Trophoblast cell (in vitro differentiated cells and primary cell): Measurements from ENCODE around the gene C18orf63.

ENCODE experiments used
- DNase-seq, 2 donors: peaks; one replicate each; pipeline ENCODE4 v3.0.0-alpha.2; 2016
- H2AFZ ChIP-seq: 2 replicates; pipeline ENCODE4 v1.6.1; 2013; ENCODE audit warnings: low read length, moderate library complexity, mild to moderate bottlenecking; ENCODE audit not compliant: insufficient read depth, poor library complexity
- H2AK5ac ChIP-seq: 2 replicates; pipeline ENCODE4 v1.6.1; 2013; ENCODE audit warnings: mild to moderate bottlenecking, low read length
- H2BK120ac ChIP-seq: 2 replicates; pipeline ENCODE4 v1.6.1; 2013; ENCODE audit warnings: low read length, mild to moderate bottlenecking, moderate library complexity; ENCODE audit not compliant: insufficient read depth, poor library complexity
- H2BK12ac ChIP-seq: 2 replicates; pipeline ENCODE4 v1.6.1; 2013; ENCODE audit warnings: mild to moderate bottlenecking, low read length, moderate library complexity
- H2BK5ac ChIP-seq: 2 replicates; pipeline ENCODE4 v1.6.1; 2013; ENCODE audit warnings: low read length, low read depth, moderate library complexity, mild to moderate bottlenecking; ENCODE audit not compliant: poor library complexity
- H3K14ac ChIP-seq: 2 replicates; pipeline ENCODE4 v1.6.1; 2013; ENCODE audit warnings: mild to moderate bottlenecking, low read length
- H3K18ac ChIP-seq: 2 replicates; pipeline ENCODE4 v1.6.1; 2013; ENCODE audit warnings: mild to moderate bottlenecking, low read length
- H3K23ac ChIP-seq: 2 replicates; pipeline ENCODE4 v1.6.1; 2013; ENCODE audit warnings: low read length
- H3K27ac ChIP-seq: 2 replicates; pipeline ENCODE4 v1.5.1; 2013; ENCODE audit warnings: low read depth, mild to moderate bottlenecking, inconsistent platforms, low read length, moderate library complexity
- H3K27me3 ChIP-seq: 2 replicates; pipeline ENCODE4 v1.6.1; 2013; ENCODE audit warnings: inconsistent platforms, mild to moderate bottlenecking, low read length, moderate library complexity; ENCODE audit not compliant: insufficient read depth
- H3K36me3 ChIP-seq, 2 experiments: 1 replicate in 1 of 2; 2 replicates in 1 of 2; pipeline ENCODE4 v1.6.1; 2013; ENCODE audit warnings: low read length in 2 of 2, mild to moderate bottlenecking in 2 of 2, moderate library complexity in 1 of 2; ENCODE audit not compliant: insufficient read depth in 2 of 2, control insufficient read depth in 1 of 2
- H3K4ac ChIP-seq: 2 replicates; pipeline ENCODE4 v1.6.1; 2013; ENCODE audit warnings: low read depth, mild to moderate bottlenecking, low read length, moderate library complexity
- H3K4me1 ChIP-seq, 2 experiments: 1 replicate in 1 of 2; 2 replicates in 1 of 2; pipeline ENCODE4 v1.6.1; 2013; ENCODE audit warnings: low read length in 2 of 2, mild to moderate bottlenecking in 2 of 2, moderate library complexity in 1 of 2; ENCODE audit not compliant: insufficient read depth in 2 of 2, control insufficient read depth in 1 of 2
- H3K4me2 ChIP-seq: 2 replicates; pipeline ENCODE4 v1.6.1; 2013; ENCODE audit warnings: inconsistent platforms, mild to moderate bottlenecking, low read length, moderate library complexity
- H3K4me3 ChIP-seq: 2 replicates; pipeline ENCODE4 v1.5.1; 2013; ENCODE audit warnings: mild to moderate bottlenecking, low read depth, low read length, inconsistent platforms
- H3K79me1 ChIP-seq: one replicate; pipeline ENCODE4 v1.6.1; 2013; ENCODE audit warnings: low read length
- H3K79me2 ChIP-seq: 2 replicates; pipeline ENCODE4 v1.6.1; 2013; ENCODE audit warnings: low read length, mild to moderate bottlenecking; ENCODE audit not compliant: control insufficient read depth, insufficient read depth, poor library complexity
- H3K9ac ChIP-seq: 2 replicates; pipeline ENCODE4 v1.6.1; 2013; ENCODE audit warnings: mild to moderate bottlenecking, low read length
- H3K9me3 ChIP-seq: 2 replicates; pipeline ENCODE4 v1.6.1; 2013; ENCODE audit warnings: low read depth, mild to moderate bottlenecking, control low read depth, inconsistent platforms, low read length; ENCODE audit not compliant: insufficient read depth
- H4K12ac ChIP-seq: 2 replicates; pipeline ENCODE4 v1.6.1; 2013; ENCODE audit warnings: low read depth, mild to moderate bottlenecking, low read length, moderate library complexity
- H4K8ac ChIP-seq: 2 replicates; pipeline ENCODE4 v1.6.1; 2013; ENCODE audit warnings: low read depth, mild to moderate bottlenecking, low read length, moderate library complexity
- H4K91ac ChIP-seq: one replicate; pipeline ENCODE4 v1.6.1; 2013; ENCODE audit warnings: low read depth, mild to moderate bottlenecking, low read length, moderate library complexity
- WGBS: extraction: QIAGEN DNeasy Blood & Tissue Kit; methylation state at CpG from one replicate; pipeline ENCODE4 v1.1.7; 2013; ENCODE audit warnings: missing lambda C conversion rate; ENCODE audit not compliant: insufficient read length, insufficient coverage; ENCODE audit errors: extremely low coverage; 5-methylcytosine and 5-hydroxymethylcytosine counted together

The C18orf63 gene

GRCh38 chr18:74351354-74351753 lies 35.7 kb downstream of the C18orf63 start:
- Histone ChIP-seq H4K8ac (no peak overlapping the region), H3K9me3 (no peaks in the 10 kb centered on the region), H3K36me3 (no peaks in the 10 kb centered on the region), H3K27ac (no peak overlapping the region), H3K79me2 (no peaks in the 10 kb centered on the region), H3K14ac (no peak overlapping the region), H2BK12ac (no peak overlapping the region), H2AK5ac (no peak overlapping the region), H3K9ac (no peak overlapping the region), H4K12ac (no peak overlapping the region), H3K4ac (no peak overlapping the region), H4K91ac (no peak overlapping the region), H2BK120ac (no peak overlapping the region), H3K79me1 (no peaks in the 10 kb centered on the region), H2AFZ (no peak overlapping the region), H3K4me2 (no peak overlapping the region), H3K18ac (no peak overlapping the region), H2BK5ac (no peak overlapping the region), H3K4me3 (no peak overlapping the region), H3K27me3 (no peaks in the 10 kb centered on the region), H3K4me1 (no peaks in the 10 kb centered on the region), H3K23ac (no peak overlapping the region)
- WGBS: no CpG with 5 or more reads among the region's 1 CpG
- DNase-seq: peak; percentile 28 to 45

GRCh38 chr18:74353169-74353775 lies 37.6 kb downstream of the C18orf63 start:
- Histone ChIP-seq H2BK5ac (no peak overlapping the region), H3K4me1 (no peaks in the 10 kb centered on the region)
- WGBS: no CpG with 5 or more reads among the region's 1 CpG

DNA sequence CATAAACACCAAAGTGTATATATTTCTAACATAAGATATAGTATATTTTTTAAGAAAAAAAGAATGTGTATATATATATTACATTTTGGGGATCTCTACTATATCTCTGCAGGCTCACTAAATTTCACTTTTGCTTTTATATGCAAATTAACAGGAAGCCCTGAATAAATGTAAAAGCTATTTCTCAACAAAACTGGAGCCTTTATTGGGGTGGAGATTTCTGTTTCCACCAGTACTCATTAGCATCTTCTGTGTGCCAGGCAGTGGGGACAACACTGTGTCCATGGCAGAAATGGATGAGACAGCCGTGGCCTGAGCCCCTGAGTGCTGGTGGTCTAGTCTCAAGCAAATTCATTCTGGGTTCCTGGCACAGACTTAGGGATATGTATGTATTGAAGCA lies 41.3 kb downstream of the C18orf63 start:
- DNase-seq: no peak
- Histone ChIP-seq H3K4me1 (no peaks in the 10 kb centered on the region), H3K23ac (no peak overlapping the region), H3K18ac (no peak overlapping the region), H3K79me1 (no peaks in the 10 kb centered on the region), H3K9me3 (no peaks in the 10 kb centered on the region), H3K27me3 (no peaks in the 10 kb centered on the region), H3K36me3 (no peaks in the 10 kb centered on the region), H2AK5ac (no peak overlapping the region), H2BK120ac (no peak overlapping the region), H4K8ac (no peak overlapping the region), H3K79me2 (no peaks in the 10 kb centered on the region), H3K4me3 (no peak overlapping the region), H2AFZ (no peak overlapping the region), H2BK5ac (no peak overlapping the region), H3K4me2 (no peak overlapping the region), H3K27ac (no peak overlapping the region), H3K14ac (no peak overlapping the region), H4K12ac (no peak overlapping the region), H2BK12ac (no peak overlapping the region), H3K4ac (no peak overlapping the region), H4K91ac (no peak overlapping the region), H3K9ac (no peak overlapping the region)
- WGBS: no CpG with 5 or more reads among the region's 1 CpG

More at GRCh38 chr18:74353169-74353775, 37.6 kb downstream of the C18orf63 start:
- H3K18ac ChIP-seq: no peak overlapping the region
- H3K23ac ChIP-seq: no peak overlapping the region
- H3K14ac ChIP-seq: no peak overlapping the region
- H4K8ac ChIP-seq: no peak overlapping the region
- H3K4me3 ChIP-seq: no peak overlapping the region
- no peak overlapping the region for H2BK120ac ChIP-seq
- H3K9me3 ChIP-seq: no peaks in the 10 kb centered on the region
- H3K79me1 ChIP-seq: no peaks in the 10 kb centered on the region
- no peak overlapping the region for H4K91ac ChIP-seq
- H2BK12ac ChIP-seq: no peak overlapping the region
- H3K4ac ChIP-seq: no peak overlapping the region
- H3K4me2 ChIP-seq: no peak overlapping the region
- H4K12ac ChIP-seq: no peak overlapping the region
- no peak overlapping the region for H3K27ac ChIP-seq
- H3K79me2 ChIP-seq: no peaks in the 10 kb centered on the region
- no peak overlapping the region for H3K9ac ChIP-seq
- H3K36me3 ChIP-seq: no peaks in the 10 kb centered on the region
- H2AK5ac ChIP-seq: no peak overlapping the region
- peak; percentile 51 to 67 for DNase-seq
- H3K27me3 ChIP-seq: no peaks in the 10 kb centered on the region
- H2AFZ ChIP-seq: no peak overlapping the region

- no peak overlapping the region for H4K91ac ChIP-seq
- no peak overlapping the region for H3K18ac ChIP-seq
- WGBS: no CpG with 5 or more reads among the region's 22 CpGs
- no peak overlapping the region for H3K4ac ChIP-seq
- no peak overlapping the region for H2BK12ac ChIP-seq
- H3K23ac ChIP-seq: no peak overlapping the region
- no peaks in the 10 kb centered on the region for H3K79me2 ChIP-seq
- DNase-seq: no peak
- H2BK120ac ChIP-seq: no peak overlapping the region
- no peak overlapping the region for H3K4me3 ChIP-seq
- no peak overlapping the region for H2BK5ac ChIP-seq
- H3K36me3 ChIP-seq: no peaks in the 10 kb centered on the region
- no peaks in the 10 kb centered on the region for H3K27me3 ChIP-seq
- no peak overlapping the region for H3K9ac ChIP-seq
- H3K79me1 ChIP-seq: no peaks in the 10 kb centered on the region
- no peak overlapping the region for H4K8ac ChIP-seq
- H2AK5ac ChIP-seq: no peak overlapping the region
- H4K12ac ChIP-seq: no peak overlapping the region
- no peaks in the 10 kb centered on the region for H3K9me3 ChIP-seq
- H3K4me1 ChIP-seq: no peaks in the 10 kb centered on the region
- H3K27ac ChIP-seq: no peak overlapping the region
- H2AFZ ChIP-seq: no peak overlapping the region
- no peak overlapping the region for H3K4me2 ChIP-seq
- no peak overlapping the region for H3K14ac ChIP-seq
Measured at GRCh38 chr18:74360852-74361655, 45.4 kb downstream of the C18orf63 start.
